Measurements from ENCODE around the gene UBE2H. TPM values are rescaled to one million over a fixed set of nuclear protein-coding genes. Genes with fewer than 3 reads are reported as not detected.

UBE2H gene
- polyA plus RNA-seq, 1 of the 3 experiments (the other 2 are of a cell fraction): 129 TPM

DNA sequence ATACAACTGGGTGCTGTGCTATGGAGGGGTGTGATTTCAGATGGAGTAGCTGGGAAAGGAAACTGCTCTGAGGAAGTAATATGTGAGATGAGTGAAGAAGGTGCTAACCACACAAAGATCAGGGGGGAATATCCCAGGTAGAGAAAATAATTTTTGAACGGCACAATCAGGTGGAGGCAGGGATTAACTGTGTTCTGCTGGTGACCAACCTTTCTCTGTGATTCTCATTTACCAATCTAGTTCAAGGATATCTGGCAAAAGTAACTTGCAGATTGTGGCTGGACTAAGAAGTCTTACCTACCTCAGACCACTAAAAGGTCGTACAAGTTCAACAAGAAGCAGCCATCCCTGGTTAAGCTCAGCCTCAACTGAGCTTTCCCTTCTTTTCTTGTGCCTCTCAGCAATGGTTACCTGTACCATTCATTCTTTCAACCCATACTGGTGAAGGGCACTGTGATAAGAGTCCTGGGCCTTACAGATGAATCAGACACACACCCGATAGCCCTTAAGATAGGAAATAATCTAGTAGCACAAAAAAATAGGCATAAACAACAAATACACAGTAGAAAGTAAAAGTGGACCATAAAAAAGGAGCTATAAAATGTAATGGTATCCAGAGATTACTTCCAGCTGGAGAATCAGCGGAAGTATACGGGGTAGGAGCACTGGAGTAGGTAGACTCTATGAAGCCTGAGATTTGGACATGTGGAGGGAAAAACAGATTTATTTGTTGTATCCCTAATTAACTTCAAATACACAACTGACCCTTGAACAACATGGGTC, 96.6 kb downstream of the UBE2H start:
- 94% methylated on average over 5 of the region's 5 CpGs for WGBS (ENCODE audit: low lambda C conversion rate)
- Histone ChIP-seq H3K9me3 (no peaks in the 10 kb centered on the region), H3K4me1 (ENCODE audit: control insufficient read depth in 1 of 2, insufficient read depth in 2 of 2, low read depth in 1 of 2, low read length in 1 of 2) (peaks cover 66 to 81% of the 10 kb centered on the region in 2 experiments), H3K9ac (peak overlapping the region; percentile 2; the same call in 1 of the 2 replicates), H3K4me3 (ENCODE audit: low read depth in 2 of 2, low read length in 1 of 2) (no peak overlapping the region), H3K36me3 (replicated peaks in 1 of 2; ENCODE audit: control insufficient read depth in 1 of 2, insufficient read depth in 2 of 2, low read length in 1 of 2) (peaks cover 15 to 31% of the 10 kb centered on the region in 2 experiments), H3K9me2 (no peaks in the 10 kb centered on the region), H3F3A (replicated peaks; ENCODE audit: insufficient read depth) (peaks cover 63% of the 10 kb centered on the region), H2AFZ (ENCODE audit: low read depth) (no peak overlapping the region), H3K4me2 (no peak overlapping the region), H3K27ac (ENCODE audit: low read depth in 2 of 2, low read length in 1 of 2) (peak overlapping the region; percentile 98 to 99), H3K27me3 (ENCODE audit: insufficient read depth) (no peaks in the 10 kb centered on the region), H3K79me2 (ENCODE audit: insufficient read depth) (peaks cover 71% of the 10 kb centered on the region), H4K20me1 (ENCODE audit: insufficient read depth) (no peaks in the 10 kb centered on the region)
- DNase-seq: no peak
- CTCF ChIA-PET: interaction anchor here (0.9 to 3.3 kb wide), 10 partner anchors 10 to 154 kb away, joined by 3 to 17 read pairs (median 3); no protein-coding TSS in a partner anchor
- POLR2A ChIA-PET: interaction anchor here (1.1 kb wide), 1 partner anchor 31 kb away, joined by 3 read pairs; no protein-coding TSS in a partner anchor
- TF ChIP-seq RXRA (IDR thresholded peaks at IDR 0.05; ENCODE audit: borderline replicate concordance, low read depth) (no peak), TCF12 (IDR thresholded peaks at IDR 0.05) (no peak), EZH2phosphoT487 (IDR thresholded peaks at IDR 0.05; ENCODE audit: borderline replicate concordance, low read depth) (no peak), FOSL2 (IDR thresholded peaks at IDR 0.05; ENCODE audit: borderline replicate concordance, low read depth) (no peak), POLR2AphosphoS5 (IDR thresholded peaks at IDR 0.05; ENCODE audit: low read depth, low read length) (no peak), SIN3A (IDR thresholded peaks at IDR 0.05; ENCODE audit: borderline replicate concordance, low read depth, low read length) (no peak), NRF1 (IDR thresholded peaks at IDR 0.05; ENCODE audit: low read depth, low read length) (no peak), ELF1 (IDR thresholded peaks at IDR 0.05) (no peak), YY1 (IDR thresholded peaks at IDR 0.05; ENCODE audit: low read depth) (no peak), RCOR1 (IDR thresholded peaks at IDR 0.05; ENCODE audit: low read length) (no peak)
- TF ChIP-seq, protein P1, sequence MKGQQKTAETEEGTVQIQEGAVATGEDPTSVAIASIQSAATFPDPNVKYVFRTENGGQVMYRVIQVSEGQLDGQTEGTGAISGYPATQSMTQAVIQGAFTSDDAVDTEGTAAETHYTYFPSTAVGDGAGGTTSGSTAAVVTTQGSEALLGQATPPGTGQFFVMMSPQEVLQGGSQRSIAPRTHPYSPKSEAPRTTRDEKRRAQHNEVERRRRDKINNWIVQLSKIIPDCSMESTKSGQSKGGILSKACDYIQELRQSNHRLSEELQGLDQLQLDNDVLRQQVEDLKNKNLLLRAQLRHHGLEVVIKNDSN (IDR thresholded peaks at IDR 0.05; ENCODE audit: borderline replicate concordance, low read depth): no peak
- TF ChIP-seq, protein P2, sequence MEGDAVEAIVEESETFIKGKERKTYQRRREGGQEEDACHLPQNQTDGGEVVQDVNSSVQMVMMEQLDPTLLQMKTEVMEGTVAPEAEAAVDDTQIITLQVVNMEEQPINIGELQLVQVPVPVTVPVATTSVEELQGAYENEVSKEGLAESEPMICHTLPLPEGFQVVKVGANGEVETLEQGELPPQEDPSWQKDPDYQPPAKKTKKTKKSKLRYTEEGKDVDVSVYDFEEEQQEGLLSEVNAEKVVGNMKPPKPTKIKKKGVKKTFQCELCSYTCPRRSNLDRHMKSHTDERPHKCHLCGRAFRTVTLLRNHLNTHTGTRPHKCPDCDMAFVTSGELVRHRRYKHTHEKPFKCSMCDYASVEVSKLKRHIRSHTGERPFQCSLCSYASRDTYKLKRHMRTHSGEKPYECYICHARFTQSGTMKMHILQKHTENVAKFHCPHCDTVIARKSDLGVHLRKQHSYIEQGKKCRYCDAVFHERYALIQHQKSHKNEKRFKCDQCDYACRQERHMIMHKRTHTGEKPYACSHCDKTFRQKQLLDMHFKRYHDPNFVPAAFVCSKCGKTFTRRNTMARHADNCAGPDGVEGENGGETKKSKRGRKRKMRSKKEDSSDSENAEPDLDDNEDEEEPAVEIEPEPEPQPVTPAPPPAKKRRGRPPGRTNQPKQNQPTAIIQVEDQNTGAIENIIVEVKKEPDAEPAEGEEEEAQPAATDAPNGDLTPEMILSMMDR (IDR thresholded peaks at IDR 0.05): no peak
- TF ChIP-seq, protein P3, sequence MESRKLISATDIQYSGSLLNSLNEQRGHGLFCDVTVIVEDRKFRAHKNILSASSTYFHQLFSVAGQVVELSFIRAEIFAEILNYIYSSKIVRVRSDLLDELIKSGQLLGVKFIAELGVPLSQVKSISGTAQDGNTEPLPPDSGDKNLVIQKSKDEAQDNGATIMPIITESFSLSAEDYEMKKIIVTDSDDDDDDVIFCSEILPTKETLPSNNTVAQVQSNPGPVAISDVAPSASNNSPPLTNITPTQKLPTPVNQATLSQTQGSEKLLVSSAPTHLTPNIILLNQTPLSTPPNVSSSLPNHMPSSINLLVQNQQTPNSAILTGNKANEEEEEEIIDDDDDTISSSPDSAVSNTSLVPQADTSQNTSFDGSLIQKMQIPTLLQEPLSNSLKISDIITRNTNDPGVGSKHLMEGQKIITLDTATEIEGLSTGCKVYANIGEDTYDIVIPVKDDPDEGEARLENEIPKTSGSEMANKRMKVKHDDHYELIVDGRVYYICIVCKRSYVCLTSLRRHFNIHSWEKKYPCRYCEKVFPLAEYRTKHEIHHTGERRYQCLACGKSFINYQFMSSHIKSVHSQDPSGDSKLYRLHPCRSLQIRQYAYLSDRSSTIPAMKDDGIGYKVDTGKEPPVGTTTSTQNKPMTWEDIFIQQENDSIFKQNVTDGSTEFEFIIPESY (IDR thresholded peaks at IDR 0.05; ENCODE audit: borderline replicate concordance, low read depth): no peak

Data from SK-N-SH (cell line).